Caco-2 (cell line): Measurements from ENCODE around the gene PLEKHA6. TPM values are rescaled to one million over a fixed set of nuclear protein-coding genes. Genes with fewer than 3 reads are reported as not detected.

Experiments
- BruUV-seq: library from RNA; stranded (reverse); fragments of 400-500 nt; replicated peaks from 2 replicates; lab custom pipeline; 2021; lab: Mats Ljungman, UMichigan
- CTCF ChIA-PET: fragments of 300-600 bp; sonication (Branson Sonifier 250); formaldehyde crosslinking; loops from one replicate; lab custom pipeline; 2022; ENCODE audit warnings: antibody characterized with exemption; lab: Charles Lee
- POLR2A ChIA-PET: fragments of 300-600 bp; sonication (Branson Sonifier 250); formaldehyde crosslinking; loops from one replicate; lab custom pipeline; 2022; ENCODE audit warnings: antibody characterized with exemption; lab: Charles Lee
- DNase-seq, 2 experiments: peaks; one replicate each; pipeline versions ENCODE4 v3.0.0 to v3.0.0-alpha.2; 2020 to 2022
- H3K27me3 ChIP-seq: replicated peaks from 2 replicates; pipeline ENCODE4 v1.6.0; 2011; ENCODE audit warnings: low read length; ENCODE audit not compliant: control insufficient read depth, insufficient read depth
- H3K36me3 ChIP-seq: 2 replicates; pipeline ENCODE4 v1.5.1; 2011; ENCODE audit warnings: low read length; ENCODE audit not compliant: control insufficient read depth, insufficient read depth
- H3K4me1 ChIP-seq: fragments of 250-450 bp; sonication (Bioruptor Pico); 2 replicates; pipeline ENCODE4 v1.5.1; 2020; ENCODE audit warnings: mild to moderate bottlenecking
- H3K4me3 ChIP-seq: 2 replicates; pipeline ENCODE4 v1.5.1; 2011; ENCODE audit warnings: low read depth, mild to moderate bottlenecking, control low read depth, low read length
- H3K9me3 ChIP-seq: fragments of 250-450 bp; sonication (Bioruptor Pico); 2 replicates; pipeline ENCODE4 v1.5.1; 2020; ENCODE audit warnings: mild to moderate bottlenecking, moderate library complexity
- H3K27ac Mint-ChIP-seq: one replicate; pipeline ENCODE4 v1.8.0; 2022; ENCODE audit warnings: mixed read lengths; ENCODE audit not compliant: unreplicated experiment
- H3K27me3 Mint-ChIP-seq: one replicate; pipeline ENCODE4 v1.8.0; 2022; ENCODE audit warnings: mixed read lengths; ENCODE audit not compliant: insufficient read depth, unreplicated experiment
- H3K36me3 Mint-ChIP-seq: one replicate; pipeline ENCODE4 v1.8.0; 2022; ENCODE audit warnings: mild to moderate bottlenecking, mixed read lengths; ENCODE audit not compliant: insufficient read depth, unreplicated experiment
- H3K4me1 Mint-ChIP-seq: one replicate; pipeline ENCODE4 v1.8.0; 2022; ENCODE audit warnings: low read depth, mixed read lengths; ENCODE audit not compliant: unreplicated experiment
- H3K4me3 Mint-ChIP-seq: one replicate; pipeline ENCODE4 v1.8.0; 2022; ENCODE audit warnings: mild to moderate bottlenecking, moderate library complexity, mixed read lengths; ENCODE audit not compliant: unreplicated experiment
- H3K9me3 Mint-ChIP-seq: one replicate; pipeline ENCODE4 v1.8.0; 2022; ENCODE audit warnings: mixed read lengths; ENCODE audit not compliant: unreplicated experiment
- intact Hi-C: fragments of 100-400 bp; cut with micrococcal nuclease; formaldehyde crosslinking; loops from one replicate; pipeline ENCODE4 v1.10.0; 2022; ENCODE audit not compliant: unreplicated experiment
- total RNA-seq: library from RNA; stranded (reverse); gene quantifications from 2 replicates; pipeline ENCODE4 v1.2.3, GENCODE V29; 2022
- TF ChIP-seq, protein P1 (sequence below), 2 experiments: fragments of 200-600 bp in 1 of 2; IDR thresholded peaks; 1 replicate in 1 of 2; 2 replicates in 1 of 2; pipeline versions ENCODE4 v1.5.1 to v1.8.0; 2011 to 2022; ENCODE audit warnings: antibody characterized with exemption in 1 of 2, control low read depth in 1 of 2, inconsistent platforms in 1 of 2, low read depth in 1 of 2, low read length in 1 of 2, mild to moderate bottlenecking in 1 of 2, moderate library complexity in 1 of 2; ENCODE audit not compliant: insufficient read depth in 1 of 2, severe bottlenecking in 1 of 2, unreplicated experiment in 1 of 2

Gene PLEKHA6
- total RNA-seq, 1 experiment from 2014 or later, result 18.8 TPM

DNA sequence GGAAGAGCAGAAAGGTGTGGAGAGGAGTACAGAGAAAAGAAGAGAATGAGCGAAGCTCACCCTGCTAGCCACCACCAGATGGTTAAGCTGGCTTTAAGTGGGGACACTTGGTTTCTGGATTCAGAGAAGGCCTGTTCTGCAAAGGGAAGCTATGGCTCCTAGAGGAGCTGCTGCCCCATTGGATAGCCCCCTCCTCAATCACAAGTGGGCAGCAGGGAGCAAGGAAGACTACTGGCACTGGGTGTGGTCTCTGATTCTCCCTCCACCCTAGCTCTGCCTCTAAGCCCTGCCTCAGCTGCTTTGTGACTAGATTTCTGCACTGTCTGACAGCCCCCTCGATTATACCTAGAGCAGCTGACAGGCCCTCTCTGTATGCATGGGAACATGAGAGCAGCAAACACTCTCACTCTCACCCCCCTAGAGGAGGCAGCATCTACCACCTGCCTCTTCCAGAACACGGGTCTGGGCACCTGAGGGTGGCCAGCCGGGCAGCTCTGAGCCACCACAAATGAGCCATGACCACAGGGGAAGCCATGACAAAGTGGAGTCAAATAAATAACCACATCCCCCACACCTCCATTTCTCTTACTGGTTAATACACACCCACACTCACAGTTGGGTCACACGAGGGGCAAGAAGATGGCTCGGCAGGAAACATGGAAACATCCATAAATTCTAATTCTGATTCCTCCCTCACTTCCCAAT lies 13.6 kb downstream of the PLEKHA6 start:
- H3K27me3 ChIP-seq, result no peaks in the 10 kb centered on the region
- no peaks in the 10 kb centered on the region for H3K27me3 Mint-ChIP-seq
- H3K4me1 Mint-ChIP-seq, result peaks cover 36% of the 10 kb centered on the region
- POLR2A ChIA-PET, result no interaction called here
- H3K36me3 ChIP-seq, result no peaks in the 10 kb centered on the region; the same call in 1 of the 2 replicates
- intact Hi-C loops, result no loop called here
- no peaks in the 10 kb centered on the region for H3K36me3 Mint-ChIP-seq
- H3K4me3 Mint-ChIP-seq, result no peak overlapping the region
- H3K9me3 Mint-ChIP-seq, result no peaks in the 10 kb centered on the region
- TF ChIP-seq, protein P1, sequence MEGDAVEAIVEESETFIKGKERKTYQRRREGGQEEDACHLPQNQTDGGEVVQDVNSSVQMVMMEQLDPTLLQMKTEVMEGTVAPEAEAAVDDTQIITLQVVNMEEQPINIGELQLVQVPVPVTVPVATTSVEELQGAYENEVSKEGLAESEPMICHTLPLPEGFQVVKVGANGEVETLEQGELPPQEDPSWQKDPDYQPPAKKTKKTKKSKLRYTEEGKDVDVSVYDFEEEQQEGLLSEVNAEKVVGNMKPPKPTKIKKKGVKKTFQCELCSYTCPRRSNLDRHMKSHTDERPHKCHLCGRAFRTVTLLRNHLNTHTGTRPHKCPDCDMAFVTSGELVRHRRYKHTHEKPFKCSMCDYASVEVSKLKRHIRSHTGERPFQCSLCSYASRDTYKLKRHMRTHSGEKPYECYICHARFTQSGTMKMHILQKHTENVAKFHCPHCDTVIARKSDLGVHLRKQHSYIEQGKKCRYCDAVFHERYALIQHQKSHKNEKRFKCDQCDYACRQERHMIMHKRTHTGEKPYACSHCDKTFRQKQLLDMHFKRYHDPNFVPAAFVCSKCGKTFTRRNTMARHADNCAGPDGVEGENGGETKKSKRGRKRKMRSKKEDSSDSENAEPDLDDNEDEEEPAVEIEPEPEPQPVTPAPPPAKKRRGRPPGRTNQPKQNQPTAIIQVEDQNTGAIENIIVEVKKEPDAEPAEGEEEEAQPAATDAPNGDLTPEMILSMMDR (IDR thresholded peaks at IDR 0.05; ENCODE audit: insufficient read depth in 1 of 2, low read depth in 1 of 2, low read length in 1 of 2, severe bottlenecking in 1 of 2, unreplicated experiment in 1 of 2), result no peak
- no peak for DNase-seq
- BruUV-seq, result no TSS peak
- H3K4me1 ChIP-seq, result peaks cover 43% of the 10 kb centered on the region
- no peak overlapping the region for H3K4me3 ChIP-seq
- no peak overlapping the region for H3K27ac Mint-ChIP-seq
- no peaks in the 10 kb centered on the region for H3K9me3 ChIP-seq
- CTCF ChIA-PET, result interaction anchor here (0.7 to 1.0 kb wide), 2 partner anchors 17 to 53 kb away, joined by 3 read pairs; no protein-coding TSS in a partner anchor

DNA sequence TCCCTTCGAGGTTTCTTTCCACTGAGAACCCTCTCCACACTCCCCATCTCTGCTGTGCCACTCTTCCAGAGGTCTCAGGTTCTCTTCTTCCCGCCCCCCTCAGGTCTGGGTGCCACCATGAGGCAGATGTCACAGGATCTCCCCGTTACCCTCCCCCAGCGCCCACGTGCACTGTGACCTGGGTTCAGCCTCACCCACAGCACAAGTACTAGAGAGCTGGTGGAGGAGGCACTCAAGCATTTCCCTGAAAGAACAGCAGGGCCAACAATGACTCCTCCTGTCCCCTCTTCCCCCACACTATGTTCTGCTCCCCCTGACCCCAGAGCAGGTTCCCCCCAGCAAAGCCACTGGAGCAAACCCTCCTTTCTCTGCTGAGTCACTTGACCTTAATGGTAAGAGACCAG lies 14.3 kb downstream of the PLEKHA6 start:
- CTCF ChIA-PET, result interaction anchor here (1.0 kb wide), 1 partner anchor 18 kb away, joined by 3 read pairs; no protein-coding TSS in a partner anchor
- intact Hi-C loops, result no loop called here

DNA sequence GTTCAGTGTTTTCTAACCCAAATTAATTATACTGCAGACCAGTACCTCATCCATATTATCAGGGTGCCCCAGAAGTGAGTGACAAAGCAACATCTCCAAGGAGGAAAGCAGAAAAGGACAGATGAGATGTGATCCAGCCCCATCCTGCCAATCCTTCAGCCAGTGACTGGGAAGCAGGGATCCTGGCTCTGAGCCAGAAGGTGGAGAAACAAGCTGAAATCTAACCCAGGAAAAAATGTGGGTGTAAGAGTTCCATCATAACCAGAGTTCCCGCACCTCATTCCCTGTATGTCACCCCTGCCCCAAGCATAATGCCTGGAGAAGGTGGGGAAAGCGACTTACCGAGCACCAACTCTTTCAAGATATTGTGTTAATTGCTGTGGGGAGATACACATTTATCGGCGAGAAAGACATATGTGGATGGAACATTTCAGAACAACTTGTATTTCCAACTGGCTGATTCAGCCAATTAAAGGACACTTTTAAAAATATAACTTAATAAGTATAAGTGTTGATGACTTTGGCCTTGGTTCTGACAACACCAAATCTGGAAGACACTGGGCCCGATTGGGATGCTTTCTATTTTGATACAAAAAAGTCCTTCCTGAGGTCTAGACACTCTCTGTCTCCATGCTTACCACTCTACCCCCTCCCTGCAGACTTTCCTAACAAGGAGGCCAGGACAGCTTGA lies 14.9 kb downstream of the PLEKHA6 start:
- no peaks in the 10 kb centered on the region for H3K27me3 ChIP-seq
- no peak overlapping the region for H3K4me3 Mint-ChIP-seq
- H3K36me3 ChIP-seq, result no peaks in the 10 kb centered on the region; the same call in 1 of the 2 replicates
- BruUV-seq, result no TSS peak
- TF ChIP-seq, protein P1 (IDR thresholded peaks at IDR 0.05; ENCODE audit: insufficient read depth in 1 of 2, low read depth in 1 of 2, low read length in 1 of 2, severe bottlenecking in 1 of 2, unreplicated experiment in 1 of 2), result no peak
- no peaks in the 10 kb centered on the region for H3K9me3 Mint-ChIP-seq
- POLR2A ChIA-PET, result no interaction called here
- H3K4me3 ChIP-seq, result no peak overlapping the region
- no peaks in the 10 kb centered on the region for H3K9me3 ChIP-seq
- CTCF ChIA-PET, result interaction anchor here (1.0 kb wide), 1 partner anchor 18 kb away, joined by 3 read pairs; no protein-coding TSS in a partner anchor
- H3K36me3 Mint-ChIP-seq, result no peaks in the 10 kb centered on the region
- H3K4me1 Mint-ChIP-seq, result peaks cover 42% of the 10 kb centered on the region
- peaks cover 30% of the 10 kb centered on the region for H3K4me1 ChIP-seq
- no peaks in the 10 kb centered on the region for H3K27me3 Mint-ChIP-seq
- no peak for DNase-seq
- intact Hi-C loops, result no loop called here
- no peak overlapping the region for H3K27ac Mint-ChIP-seq

More for the DNA sequence above, 14.3 kb downstream of the PLEKHA6 start:
- BruUV-seq, result no TSS peak
- TF ChIP-seq, protein P1 (IDR thresholded peaks at IDR 0.05; ENCODE audit: insufficient read depth in 1 of 2, low read depth in 1 of 2, low read length in 1 of 2, severe bottlenecking in 1 of 2, unreplicated experiment in 1 of 2), result no peak
- Histone ChIP-seq H3K9me3 (no peaks in the 10 kb centered on the region), H3K4me3 (no peak overlapping the region), H3K4me1 (peaks cover 36% of the 10 kb centered on the region), H3K36me3 (no peaks in the 10 kb centered on the region; the same call in 1 of the 2 replicates), H3K27me3 (no peaks in the 10 kb centered on the region)
- peaks cover 41% of the 10 kb centered on the region for H3K4me1 Mint-ChIP-seq
- POLR2A ChIA-PET, result no interaction called here
- DNase-seq, result no peak
- H3K4me3 Mint-ChIP-seq, result no peak overlapping the region
- H3K36me3 Mint-ChIP-seq, result no peaks in the 10 kb centered on the region
- H3K9me3 Mint-ChIP-seq, result no peaks in the 10 kb centered on the region
- H3K27me3 Mint-ChIP-seq, result no peaks in the 10 kb centered on the region
- H3K27ac Mint-ChIP-seq, result no peak overlapping the region
